Endothelial cell of umbilical vein (primary cell): Measurements from ENCODE around the gene CREG2. TPM values are rescaled to one million over a fixed set of nuclear protein-coding genes. Genes with fewer than 3 reads are reported as not detected.

Experiments
- BruUV-seq: library from RNA; stranded (reverse); fragments of 400-500 nt; replicated peaks from 2 replicates; lab custom pipeline; 2021; lab: Mats Ljungman, UMichigan
- CTCF ChIA-PET: fragments of 300-600, 350-600 bp; sonication (Branson Sonifier 250); formaldehyde crosslinking; loops from one replicate; lab custom pipeline; 2021; ENCODE audit warnings: antibody characterized with exemption, inconsistent platforms; lab: Charles Lee
- POLR2A ChIA-PET: fragments of 300-600, 350-600 bp; sonication (Branson Sonifier 250); formaldehyde crosslinking; loops from one replicate; lab custom pipeline; 2021; ENCODE audit warnings: antibody characterized with exemption, inconsistent platforms; lab: Charles Lee
- DNase-seq: peaks from one replicate; pipeline ENCODE4 v3.0.0-alpha.2; 2011; ENCODE audit warnings: low read depth, low spot score
- FAIRE-seq: peaks from 2 replicates; lab custom pipeline; 2011; peaks lifted over from hg19 to GRCh38; lab: Jason Lieb, UNC
- H2AFZ ChIP-seq: 2 replicates; pipeline ENCODE4 v1.6.0; 2012; ENCODE audit warnings: low read depth, low read length, control low read depth, inconsistent platforms
- H3K27ac ChIP-seq: 2 replicates; pipeline ENCODE4 v1.5.1; 2011; ENCODE audit warnings: low read depth, mild to moderate bottlenecking, control low read depth, low read length, moderate library complexity; ENCODE audit not compliant: insufficient read depth
- H3K27me3 ChIP-seq, 2 experiments: 2 replicates each; pipeline versions ENCODE4 v1.6.0 to v1.6.1; 2011; ENCODE audit warnings: low read length in 2 of 2, mixed read lengths in 1 of 2; ENCODE audit not compliant: control insufficient read depth in 2 of 2, insufficient read depth in 2 of 2
- H3K36me3 ChIP-seq, 2 experiments: 2 replicates in 1 of 2; 3 replicates in 1 of 2; pipeline ENCODE4 v1.5.1; 2011; ENCODE audit warnings: low read length in 2 of 2, mild to moderate bottlenecking in 1 of 2, moderate library complexity in 1 of 2; ENCODE audit not compliant: control insufficient read depth in 2 of 2, insufficient read depth in 2 of 2; ENCODE audit errors: extremely low read depth in 1 of 2
- H3K4me1 ChIP-seq: 3 replicates; pipeline ENCODE4 v1.5.1; 2011; ENCODE audit warnings: mild to moderate bottlenecking, low read length; ENCODE audit not compliant: control insufficient read depth, insufficient read depth; ENCODE audit errors: extremely low read depth
- H3K4me2 ChIP-seq: 2 replicates; pipeline ENCODE4 v1.6.1; 2011; ENCODE audit warnings: low read length, control low read depth, mixed read lengths; ENCODE audit not compliant: insufficient read depth
- H3K4me3 ChIP-seq, 3 experiments: fragments of 200-600 bp in 1 of 3; sonication (generic), shearing (Covaris generic) in 1 of 3; replicated peaks in 1 of 3; 2 replicates each; pipeline ENCODE4 v1.5.1; 2011 to 2016; ENCODE audit warnings: control low read depth in 3 of 3, low read length in 3 of 3, mild to moderate bottlenecking in 2 of 3, inconsistent platforms in 1 of 3, low read depth in 1 of 3, moderate library complexity in 1 of 3; ENCODE audit not compliant: insufficient read depth in 1 of 3
- H3K79me2 ChIP-seq: 2 replicates; pipeline ENCODE4 v1.6.0; 2012; ENCODE audit warnings: low read length, inconsistent platforms; ENCODE audit not compliant: control insufficient read depth, insufficient read depth
- H3K9ac ChIP-seq: replicated peaks from 2 replicates; pipeline ENCODE3; 2011; ENCODE audit warnings: low read length, control low read depth; ENCODE audit not compliant: insufficient read depth; ENCODE audit errors: extremely low read depth
- H3K9me1 ChIP-seq: replicated peaks from 3 replicates; pipeline ENCODE4 v1.6.0; 2011; ENCODE audit warnings: mild to moderate bottlenecking, low read length; ENCODE audit not compliant: control insufficient read depth, insufficient read depth; ENCODE audit errors: extremely low read depth
- H3K9me3 ChIP-seq: replicated peaks from 2 replicates; pipeline ENCODE4 v1.5.1; 2012; ENCODE audit warnings: low read length, inconsistent platforms; ENCODE audit not compliant: control insufficient read depth, insufficient read depth
- H4K20me1 ChIP-seq: replicated peaks from 2 replicates; pipeline ENCODE3; 2011; ENCODE audit warnings: mild to moderate bottlenecking, low read length; ENCODE audit not compliant: control insufficient read depth, insufficient read depth; ENCODE audit errors: extremely low read depth
- CTCF ChIP-seq, 2 donors: IDR thresholded peaks; 1 replicate in 1 of 2; 2 replicates in 1 of 2; pipeline ENCODE4 v1.5.1; 2011; ENCODE audit warnings: low read length in 2 of 2, mild to moderate bottlenecking in 2 of 2, moderate library complexity in 2 of 2, control low read depth in 1 of 2, inconsistent platforms in 1 of 2, low read depth in 1 of 2; ENCODE audit not compliant: insufficient read depth in 1 of 2; ENCODE audit errors: extremely low read depth in 1 of 2
- EZH2 ChIP-seq: IDR thresholded peaks from 2 replicates; pipeline ENCODE4 v1.6.1; 2012; ENCODE audit warnings: borderline replicate concordance, low read depth, mild to moderate bottlenecking, moderate library complexity, low read length, inconsistent platforms; ENCODE audit not compliant: severe bottlenecking
- MYC ChIP-seq: IDR thresholded peaks from one replicate; pipeline ENCODE4 v1.6.1; 2011; ENCODE audit warnings: mild to moderate bottlenecking, low read depth, low read length
- POLR2A ChIP-seq: IDR thresholded peaks from 2 replicates; pipeline ENCODE4 v1.6.1; 2012; ENCODE audit warnings: low read depth, mild to moderate bottlenecking, control low read depth, low read length
- POLR2AphosphoS5 ChIP-seq: IDR thresholded peaks from 2 replicates; pipeline ENCODE4 v1.6.1; 2012; ENCODE audit warnings: low read depth, mild to moderate bottlenecking, control low read depth, low read length, moderate library complexity; ENCODE audit not compliant: insufficient read depth
- dilution Hi-C: fragments of 300-500 bp; cut with MboI; formaldehyde crosslinking; loops from one replicate; pipeline ENCODE4 v1.15.0; 2019; ENCODE audit warnings: low sequenced_read_pairs; ENCODE audit not compliant: extremely low pct_ligation_motif_present
- intact Hi-C: fragments of 100-400 bp; cut with micrococcal nuclease; formaldehyde crosslinking; loops from one replicate; pipeline ENCODE4 v1.10.0; 2022
- polyA plus RNA-seq, 4 experiments: library from polyadenylated mRNA; depleted of rRNA in 3 of 4; stranded (reverse) in 3 of 4; unstranded in 1 of 4; fragments of >200 nt; gene quantifications; 2 replicates each; pipeline versions ENCODE4 v1.2.1 to v1.2.3, GENCODE V29; 2011 to 2012; ENCODE audit warnings: missing spikeins in 1 of 4
- total RNA-seq: library from RNA; stranded (reverse); gene quantifications from 2 replicates; pipeline ENCODE4 v1.2.3, GENCODE V29; 2021
- TF ChIP-seq, protein P1 (sequence below): IDR thresholded peaks from 2 replicates; pipeline ENCODE4 v1.6.1; 2011; ENCODE audit not compliant: insufficient read depth, insufficient read length

Gene CREG2
- total and polyA plus RNA-seq, 2 donors (not counting 3 experiments of a cell fraction or from before 2014, with no cell fraction given): 0.48 to 2.0 TPM

DNA sequence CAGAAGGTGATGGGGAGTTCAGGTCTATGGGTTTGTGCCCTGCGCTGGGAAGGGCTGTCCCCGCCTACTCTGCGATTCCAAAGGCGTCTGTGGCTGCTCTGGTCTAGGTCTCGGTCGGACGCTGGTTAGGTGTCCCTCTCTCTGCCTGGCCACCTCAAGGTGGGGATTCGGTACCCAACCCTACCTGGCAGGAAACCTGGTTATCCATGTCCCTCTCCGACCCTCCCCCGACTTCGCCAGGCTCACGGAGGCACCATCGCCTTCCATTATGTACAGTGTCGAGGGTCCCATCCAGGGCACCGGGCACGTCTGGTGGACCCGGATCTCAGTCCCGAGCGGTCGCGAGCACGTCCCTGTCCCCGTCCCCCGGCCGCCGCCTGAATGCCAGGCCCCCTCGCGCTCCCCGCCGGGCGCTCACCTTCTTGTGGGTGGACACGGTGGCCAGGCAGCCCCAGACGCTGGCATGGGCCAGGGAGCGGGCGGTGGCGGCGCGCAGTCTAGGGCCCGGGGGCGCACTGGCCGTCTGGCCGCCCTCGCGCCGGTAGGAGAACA lies 628 bp downstream of the CREG2 start:
- Histone ChIP-seq H3K4me1 (peaks cover 19% of the 10 kb centered on the region), H3K9me3 (no peaks in the 10 kb centered on the region), H3K9ac (peak overlapping the region; percentile 19), H3K27ac (no peak overlapping the region), H4K20me1 (no peaks in the 10 kb centered on the region), H3K79me2 (no peaks in the 10 kb centered on the region), H3K9me1 (no peaks in the 10 kb centered on the region), H3K4me2 (peak overlapping the region; percentile 75), H3K4me3 (peak overlapping the region; percentile 32 to 54 (median 35)), H3K27me3 (peaks cover 36 to 46% of the 10 kb centered on the region in 2 experiments), H3K36me3 (no peaks in the 10 kb centered on the region), H2AFZ (peak overlapping the region; percentile 86)
- BruUV-seq: no TSS peak
- ChIA-PET CTCF (interaction anchor here (0.6 to 3.7 kb wide), 18 partner anchors 8 to 462 kb away, joined by 3 to 67 read pairs (median 4); no protein-coding TSS in a partner anchor), POLR2A (no interaction called here)
- dilution Hi-C loops: no loop called here
- FAIRE-seq (no peak), DNase-seq (no peak)
- TF ChIP-seq POLR2A: no peak
- TF ChIP-seq EZH2: no peak
- no peak for TF ChIP-seq CTCF (IDR thresholded peaks at IDR 0.05; ENCODE audit: extremely low read depth in 1 of 2, insufficient read depth in 1 of 2, low read depth in 1 of 2, low read length in 2 of 2)
- no peak for TF ChIP-seq MYC
- TF ChIP-seq, protein P1, sequence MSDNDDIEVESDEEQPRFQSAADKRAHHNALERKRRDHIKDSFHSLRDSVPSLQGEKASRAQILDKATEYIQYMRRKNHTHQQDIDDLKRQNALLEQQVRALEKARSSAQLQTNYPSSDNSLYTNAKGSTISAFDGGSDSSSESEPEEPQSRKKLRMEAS: no peak
- TF ChIP-seq POLR2AphosphoS5: no peak
- intact Hi-C loops: loop anchor here (1.0 to 5.0 kb wide), 4 partner anchors 36 to 134 kb away; partner anchors contain the start of genes CNOT11 and RNF149
